ENCODE measurements around the gene FNDC3B. TPM values are rescaled to one million over a fixed set of nuclear protein-coding genes. Genes with fewer than 3 reads are reported as not detected.
A peak's percentile ranks its signal among the peaks of the same experiment; 100 is the strongest.

FNDC3B gene
- total and polyA plus RNA-seq, 9 of the 15 experiments (the other 6 are each of a cell fraction or from before 2014, with no cell fraction given), result 7.0 to 35.8 (median 16.2) TPM

- peaks cover 77% of the 10 kb centered on the region for H3K36me3 ChIP-seq (ENCODE audit: control insufficient read depth, insufficient read depth, low read length)
- H3K9me1 ChIP-seq (ENCODE audit: control insufficient read depth, insufficient read depth, low read length), result no peaks in the 10 kb centered on the region
- no peak for ATAC-seq
- no peak overlapping the region for H2AFZ ChIP-seq (ENCODE audit: low read depth, low read length)
- ChIA-PET POLR2A (interaction anchor here (1.5 kb wide), 1 partner anchor 10 kb away, joined by 3 read pairs; no protein-coding TSS in a partner anchor), CTCF (ENCODE audit: low intra/inter-chr PET ratio) (interaction anchor here (1.4 kb wide), 1 partner anchor 51 kb away, joined by 3 read pairs; no protein-coding TSS in a partner anchor)
- H3K4me3 ChIP-seq, result no peak overlapping the region
- intact Hi-C loops (cut with micrococcal nuclease), result no loop called here
- 85% methylated on average over 7 of the region's 7 CpGs for WGBS (ENCODE audit: insufficient coverage, low coverage, missing lambda C conversion rate)
- H3K79me2 ChIP-seq (ENCODE audit: control insufficient read depth, insufficient read depth, low read length), result no peaks in the 10 kb centered on the region
- no peaks in the 10 kb centered on the region for H3K27me3 ChIP-seq (ENCODE audit: control insufficient read depth in 2 of 2, insufficient read depth in 2 of 2, low read length in 2 of 2)
- no peak for TF ChIP-seq ZNF778 (CRISPR knock-in tag; IDR thresholded peaks at IDR 0.05)
- TF ChIP-seq NCOA2 (IDR thresholded peaks at IDR 0.05; ENCODE audit: partially characterized antibody in 2 of 2), result no peak
- TF ChIP-seq, protein P1, sequence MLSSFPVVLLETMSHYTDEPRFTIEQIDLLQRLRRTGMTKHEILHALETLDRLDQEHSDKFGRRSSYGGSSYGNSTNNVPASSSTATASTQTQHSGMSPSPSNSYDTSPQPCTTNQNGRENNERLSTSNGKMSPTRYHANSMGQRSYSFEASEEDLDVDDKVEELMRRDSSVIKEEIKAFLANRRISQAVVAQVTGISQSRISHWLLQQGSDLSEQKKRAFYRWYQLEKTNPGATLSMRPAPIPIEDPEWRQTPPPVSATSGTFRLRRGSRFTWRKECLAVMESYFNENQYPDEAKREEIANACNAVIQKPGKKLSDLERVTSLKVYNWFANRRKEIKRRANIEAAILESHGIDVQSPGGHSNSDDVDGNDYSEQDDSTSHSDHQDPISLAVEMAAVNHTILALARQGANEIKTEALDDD (IDR thresholded peaks at IDR 0.05), result no peak
- TF ChIP-seq, protein P2, sequence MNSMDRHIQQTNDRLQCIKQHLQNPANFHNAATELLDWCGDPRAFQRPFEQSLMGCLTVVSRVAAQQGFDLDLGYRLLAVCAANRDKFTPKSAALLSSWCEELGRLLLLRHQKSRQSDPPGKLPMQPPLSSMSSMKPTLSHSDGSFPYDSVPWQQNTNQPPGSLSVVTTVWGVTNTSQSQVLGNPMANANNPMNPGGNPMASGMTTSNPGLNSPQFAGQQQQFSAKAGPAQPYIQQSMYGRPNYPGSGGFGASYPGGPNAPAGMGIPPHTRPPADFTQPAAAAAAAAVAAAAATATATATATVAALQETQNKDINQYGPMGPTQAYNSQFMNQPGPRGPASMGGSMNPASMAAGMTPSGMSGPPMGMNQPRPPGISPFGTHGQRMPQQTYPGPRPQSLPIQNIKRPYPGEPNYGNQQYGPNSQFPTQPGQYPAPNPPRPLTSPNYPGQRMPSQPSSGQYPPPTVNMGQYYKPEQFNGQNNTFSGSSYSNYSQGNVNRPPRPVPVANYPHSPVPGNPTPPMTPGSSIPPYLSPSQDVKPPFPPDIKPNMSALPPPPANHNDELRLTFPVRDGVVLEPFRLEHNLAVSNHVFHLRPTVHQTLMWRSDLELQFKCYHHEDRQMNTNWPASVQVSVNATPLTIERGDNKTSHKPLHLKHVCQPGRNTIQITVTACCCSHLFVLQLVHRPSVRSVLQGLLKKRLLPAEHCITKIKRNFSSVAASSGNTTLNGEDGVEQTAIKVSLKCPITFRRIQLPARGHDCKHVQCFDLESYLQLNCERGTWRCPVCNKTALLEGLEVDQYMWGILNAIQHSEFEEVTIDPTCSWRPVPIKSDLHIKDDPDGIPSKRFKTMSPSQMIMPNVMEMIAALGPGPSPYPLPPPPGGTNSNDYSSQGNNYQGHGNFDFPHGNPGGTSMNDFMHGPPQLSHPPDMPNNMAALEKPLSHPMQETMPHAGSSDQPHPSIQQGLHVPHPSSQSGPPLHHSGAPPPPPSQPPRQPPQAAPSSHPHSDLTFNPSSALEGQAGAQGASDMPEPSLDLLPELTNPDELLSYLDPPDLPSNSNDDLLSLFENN (IDR thresholded peaks at IDR 0.05; ENCODE audit: low read depth in 2 of 2, low read length in 2 of 2), result no peak
- no peak for TF ChIP-seq ETV6 (IDR thresholded peaks at IDR 0.05; ENCODE audit: borderline replicate concordance in 1 of 2, low read depth in 2 of 2, low read length in 1 of 2)
- TF ChIP-seq ETV6 (CRISPR knock-in tag; IDR thresholded peaks at IDR 0.05; ENCODE audit: borderline replicate concordance), result no peak
- no peak for TF ChIP-seq RHOXF2B (CRISPR knock-in tag; conservative IDR thresholded peaks at IDR 0.05)
- TF ChIP-seq KDM1A (IDR thresholded peaks at IDR 0.05), result no peak
- TF ChIP-seq NKRF (IDR thresholded peaks at IDR 0.05; ENCODE audit: borderline replicate concordance), result no peak
- no peak for TF ChIP-seq STAG1 (CRISPR knock-in tag; IDR thresholded peaks at IDR 0.05; ENCODE audit: borderline replicate concordance)
- no peak for TF ChIP-seq SAFB2 (IDR thresholded peaks at IDR 0.05; ENCODE audit: borderline replicate concordance, low read depth, low read length, severe bottlenecking)
- TF ChIP-seq SETDB1 (IDR thresholded peaks at IDR 0.05; ENCODE audit: low read length), result no peak
- no peak for TF ChIP-seq ZBTB12 (CRISPR knock-in tag; IDR thresholded peaks at IDR 0.05)
- no peak overlapping the region for H3K27ac ChIP-seq (ENCODE audit: extremely low read depth, low read depth, low read length)
- in situ Hi-C loops (cut with MboI), result no loop called here
- no peaks in the 10 kb centered on the region for H3K9me3 ChIP-seq (replicated peaks; ENCODE audit: control insufficient read depth, insufficient read depth, low read depth, low read length)
- no peaks in the 10 kb centered on the region for H4K20me1 ChIP-seq (replicated peaks; ENCODE audit: control insufficient read depth, insufficient read depth, low read length)
- H3K4me1 ChIP-seq (replicated peaks in 1 of 2; ENCODE audit: control insufficient read depth in 2 of 2, insufficient read depth in 2 of 2, low read length in 2 of 2), result no peaks in the 10 kb centered on the region; a peak in 1 of 5 replicates
- FAIRE-seq, result peak; percentile 26
- no peak overlapping the region for H3K4me2 ChIP-seq (ENCODE audit: insufficient read depth, low read length)
- H3K9ac ChIP-seq (ENCODE audit: insufficient read depth in 1 of 2, low read depth in 2 of 2, low read length in 2 of 2), result no peak overlapping the region
- no TSS peak for BruUV-seq (replicated peaks)
- no peak for DNase-seq (ENCODE audit: extremely low read depth in 1 of 4, low spot score in 3 of 4)
Observed at GRCh38 chr3:172290457-172290856, 251.1 kb downstream of the FNDC3B start.
